ENCODE measurements around the gene TIMM50.

GRCh38 chr19:39500543-39500942, 19.9 kb downstream of the TIMM50 start:
- TF ChIP-seq, protein P1, sequence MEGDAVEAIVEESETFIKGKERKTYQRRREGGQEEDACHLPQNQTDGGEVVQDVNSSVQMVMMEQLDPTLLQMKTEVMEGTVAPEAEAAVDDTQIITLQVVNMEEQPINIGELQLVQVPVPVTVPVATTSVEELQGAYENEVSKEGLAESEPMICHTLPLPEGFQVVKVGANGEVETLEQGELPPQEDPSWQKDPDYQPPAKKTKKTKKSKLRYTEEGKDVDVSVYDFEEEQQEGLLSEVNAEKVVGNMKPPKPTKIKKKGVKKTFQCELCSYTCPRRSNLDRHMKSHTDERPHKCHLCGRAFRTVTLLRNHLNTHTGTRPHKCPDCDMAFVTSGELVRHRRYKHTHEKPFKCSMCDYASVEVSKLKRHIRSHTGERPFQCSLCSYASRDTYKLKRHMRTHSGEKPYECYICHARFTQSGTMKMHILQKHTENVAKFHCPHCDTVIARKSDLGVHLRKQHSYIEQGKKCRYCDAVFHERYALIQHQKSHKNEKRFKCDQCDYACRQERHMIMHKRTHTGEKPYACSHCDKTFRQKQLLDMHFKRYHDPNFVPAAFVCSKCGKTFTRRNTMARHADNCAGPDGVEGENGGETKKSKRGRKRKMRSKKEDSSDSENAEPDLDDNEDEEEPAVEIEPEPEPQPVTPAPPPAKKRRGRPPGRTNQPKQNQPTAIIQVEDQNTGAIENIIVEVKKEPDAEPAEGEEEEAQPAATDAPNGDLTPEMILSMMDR (IDR thresholded peaks at IDR 0.05; ENCODE audit: low read depth, low read length) = no peak
- no peak for TF ChIP-seq EZH2phosphoT487 (IDR thresholded peaks at IDR 0.05; ENCODE audit: low read depth)

All from OCI-LY3 (cell line).